ENCODE measurements around the gene MAPRE2.

Gene MAPRE2

DNA sequence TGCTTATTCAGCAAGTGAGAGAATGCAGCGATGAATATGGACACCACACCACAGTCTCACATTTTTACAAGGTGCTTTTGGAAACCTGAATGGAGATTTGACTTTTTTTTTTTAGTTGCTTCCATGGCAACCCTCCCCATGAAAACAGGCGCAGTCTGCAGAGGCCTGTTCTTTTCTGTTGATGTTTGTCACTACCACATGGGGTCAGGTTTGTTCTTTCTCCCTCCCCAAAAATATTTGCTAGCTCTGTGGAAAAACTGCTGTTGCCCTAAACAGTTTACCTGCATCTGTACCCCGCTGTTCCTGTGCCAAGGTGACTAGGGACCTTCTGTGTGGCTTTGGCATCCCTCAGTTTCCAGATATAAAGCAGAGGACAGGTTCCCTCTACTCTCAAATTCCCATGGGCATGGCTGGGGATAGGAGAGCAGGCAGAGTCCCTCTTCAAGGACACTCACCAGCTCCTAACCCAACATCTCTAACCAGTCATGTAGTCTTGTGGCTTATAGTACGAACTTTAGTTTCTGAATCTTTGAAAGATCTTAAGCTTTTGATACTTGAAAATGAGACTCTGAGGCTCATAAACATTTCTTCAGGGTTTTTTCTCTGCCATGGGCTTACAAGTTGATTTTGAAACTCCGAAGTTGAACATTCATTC, 14.7 kb upstream of the MAPRE2 start:
- Mint-ChIP-seq H3K27ac (no peak overlapping the region), H3K9me3 (no peaks in the 10 kb centered on the region), H3K4me1 (ENCODE audit: low read depth) (peaks cover 36% of the 10 kb centered on the region), H3K4me3 (no peak overlapping the region), H3K36me3 (ENCODE audit: low read depth) (peaks cover 2% of the 10 kb centered on the region), H3K27me3 (ENCODE audit: low read depth) (no peaks in the 10 kb centered on the region)

DNA sequence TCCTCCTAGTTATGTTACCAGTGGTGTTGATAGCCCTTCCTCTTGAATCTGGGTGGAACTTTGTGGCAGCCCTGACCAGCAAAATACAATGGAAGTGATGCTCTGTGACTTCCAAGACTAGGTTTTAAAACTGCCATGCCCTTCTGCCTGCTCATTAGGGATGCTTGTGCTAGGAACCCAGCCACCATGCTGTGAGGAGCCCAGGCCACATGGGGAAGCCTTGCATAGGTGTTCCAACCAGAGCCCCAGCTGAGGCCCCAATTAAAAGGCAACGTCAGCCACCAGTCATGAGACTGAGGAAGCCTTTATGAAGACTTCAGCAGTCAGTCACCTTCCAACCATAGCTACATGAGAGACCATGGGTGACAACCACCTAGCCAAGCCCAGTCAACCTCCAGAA, 14.0 kb upstream of the MAPRE2 start:
- H3K27ac Mint-ChIP-seq, result peak overlapping the region; percentile 35
- H3K4me1 Mint-ChIP-seq (ENCODE audit: low read depth), result peaks cover 41% of the 10 kb centered on the region
- no peaks in the 10 kb centered on the region for H3K27me3 Mint-ChIP-seq (ENCODE audit: low read depth)
- peaks cover 2% of the 10 kb centered on the region for H3K36me3 Mint-ChIP-seq (ENCODE audit: low read depth)
- no peak overlapping the region for H3K4me3 Mint-ChIP-seq
- no peaks in the 10 kb centered on the region for H3K9me3 Mint-ChIP-seq

DNA sequence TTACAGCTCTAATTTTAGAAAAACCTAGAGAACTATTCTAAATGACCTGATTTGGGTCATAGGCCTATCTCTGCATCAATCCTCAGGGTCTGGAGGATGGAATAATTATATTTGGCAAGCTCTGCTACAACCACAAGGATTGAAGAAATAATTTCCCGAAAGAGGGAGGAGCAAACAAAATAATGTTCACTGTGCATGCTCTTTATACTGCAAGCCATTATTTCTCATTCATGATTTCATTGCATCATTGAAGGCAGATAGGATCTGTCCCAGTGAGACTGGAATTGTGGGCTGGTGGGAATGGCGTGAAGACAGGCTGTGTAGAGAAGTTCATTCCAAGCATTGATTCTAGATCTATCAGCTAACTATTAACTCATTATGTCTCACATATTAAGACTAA, 12.7 kb upstream of the MAPRE2 start:
- H3K27ac Mint-ChIP-seq, result no peak overlapping the region
- H3K9me3 Mint-ChIP-seq, result no peaks in the 10 kb centered on the region
- H3K4me1 Mint-ChIP-seq (ENCODE audit: low read depth), result peaks cover 43% of the 10 kb centered on the region
- peaks cover 2% of the 10 kb centered on the region for H3K36me3 Mint-ChIP-seq (ENCODE audit: low read depth)
- no peaks in the 10 kb centered on the region for H3K27me3 Mint-ChIP-seq (ENCODE audit: low read depth)
- H3K4me3 Mint-ChIP-seq, result no peak overlapping the region

DNA sequence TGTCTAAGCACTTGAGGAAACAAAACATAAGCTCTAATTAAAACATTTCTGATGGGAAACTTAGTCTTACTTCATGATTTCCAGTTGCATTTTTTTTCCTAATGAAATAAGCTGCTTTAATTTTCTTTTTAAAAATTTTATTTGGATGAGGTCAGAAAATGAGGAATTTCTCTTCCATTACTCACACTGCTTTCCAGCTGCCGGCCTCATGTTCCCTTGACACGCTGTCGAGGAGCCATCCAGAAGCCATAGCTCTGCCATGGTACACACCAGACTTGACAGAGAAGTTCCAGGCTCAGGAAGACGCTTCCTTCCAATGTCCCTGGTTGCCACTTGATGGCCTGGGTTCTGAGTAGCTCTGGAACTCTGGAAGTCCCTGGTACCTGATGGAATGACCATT, 12.1 kb upstream of the MAPRE2 start:
- Mint-ChIP-seq H3K4me1 (ENCODE audit: low read depth) (peaks cover 43% of the 10 kb centered on the region), H3K27me3 (ENCODE audit: low read depth) (no peaks in the 10 kb centered on the region), H3K27ac (no peak overlapping the region), H3K9me3 (no peaks in the 10 kb centered on the region), H3K36me3 (ENCODE audit: low read depth) (peaks cover 2% of the 10 kb centered on the region), H3K4me3 (no peak overlapping the region)

DNA sequence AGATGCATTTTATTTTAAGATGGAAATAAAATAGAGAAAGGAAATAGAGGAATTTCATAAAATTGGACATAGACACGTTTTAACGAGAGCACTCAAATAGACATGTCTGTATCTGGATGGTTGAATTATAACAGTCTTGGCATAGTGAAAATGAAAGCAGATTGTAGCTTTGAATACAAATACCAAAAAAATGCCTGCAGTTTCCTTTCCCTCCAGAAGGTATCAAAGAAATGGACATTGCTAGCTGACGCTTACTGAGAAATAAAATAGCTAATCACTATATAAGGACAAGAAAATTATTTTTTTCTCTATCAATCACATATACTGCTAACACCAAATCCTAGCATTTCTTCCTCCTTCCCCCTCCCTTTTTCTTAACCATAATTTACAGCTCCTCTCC, 11.4 kb upstream of the MAPRE2 start:
- peaks cover 43% of the 10 kb centered on the region for H3K4me1 Mint-ChIP-seq (ENCODE audit: low read depth)
- no peaks in the 10 kb centered on the region for H3K9me3 Mint-ChIP-seq
- no peaks in the 10 kb centered on the region for H3K27me3 Mint-ChIP-seq (ENCODE audit: low read depth)
- H3K27ac Mint-ChIP-seq, result peak overlapping the region; percentile 93
- H3K36me3 Mint-ChIP-seq (ENCODE audit: low read depth), result peaks cover 2% of the 10 kb centered on the region
- peak overlapping the region; percentile 86 for H3K4me3 Mint-ChIP-seq

DNA sequence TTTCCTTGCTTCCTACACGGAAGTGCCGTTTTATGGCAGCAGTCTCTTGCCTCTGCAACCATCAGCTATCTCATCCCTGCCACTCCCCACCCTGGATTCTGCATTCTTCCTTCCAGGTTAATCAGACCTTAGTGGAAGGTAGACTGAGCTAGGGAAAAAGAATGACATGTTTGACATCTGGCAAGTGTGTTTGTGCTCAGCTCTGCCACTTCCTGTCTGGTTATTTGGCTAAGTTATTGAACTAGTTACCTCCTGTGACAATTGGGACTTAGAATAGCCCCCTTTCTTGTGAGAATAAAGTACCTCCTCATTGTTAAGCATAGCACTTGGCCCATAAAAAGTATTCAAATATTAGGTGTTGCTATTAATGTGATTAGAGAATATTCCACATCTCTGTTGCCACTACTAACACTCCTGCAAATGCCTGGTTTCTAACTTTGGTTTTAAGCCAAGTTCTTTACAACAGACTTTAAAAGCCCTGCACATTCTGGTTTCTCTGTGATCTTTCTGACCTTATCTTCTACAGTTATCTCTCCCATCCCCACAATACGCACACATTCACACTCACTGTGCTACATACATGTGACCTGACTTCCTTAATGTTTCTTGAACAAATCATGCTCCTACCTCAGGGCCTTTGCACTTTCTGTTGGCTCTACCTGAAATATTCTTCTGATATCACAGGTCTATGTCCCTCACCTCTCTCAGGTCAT, 10.8 kb upstream of the MAPRE2 start:
- Mint-ChIP-seq H3K4me3 (peak overlapping the region; percentile 86), H3K4me1 (ENCODE audit: low read depth) (peaks cover 43% of the 10 kb centered on the region), H3K9me3 (peaks cover under 1% of the 10 kb centered on the region), H3K27me3 (ENCODE audit: low read depth) (no peaks in the 10 kb centered on the region), H3K27ac (peak overlapping the region; percentile 93), H3K36me3 (ENCODE audit: low read depth) (peaks cover 2% of the 10 kb centered on the region)

DNA sequence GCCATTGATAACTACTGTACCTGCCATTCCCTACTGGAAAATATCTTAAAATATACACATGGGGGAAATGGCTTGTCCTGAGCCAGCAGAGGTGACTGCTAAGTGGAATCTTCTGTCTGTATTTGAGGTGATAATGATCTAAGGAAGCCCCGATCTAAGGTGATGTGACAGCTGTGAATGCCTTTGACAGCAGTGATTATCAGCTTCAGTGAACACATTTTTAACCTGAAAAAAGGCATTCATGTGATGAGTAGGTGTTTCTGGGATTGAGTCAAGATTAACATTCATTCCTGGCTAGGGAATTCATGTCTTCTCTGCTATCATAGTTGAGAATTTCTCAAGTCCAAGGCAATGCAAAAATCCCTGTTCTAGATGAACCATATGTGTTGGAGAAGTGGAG, 9.1 kb upstream of the MAPRE2 start:
- H3K9me3 Mint-ChIP-seq, result peaks cover 5% of the 10 kb centered on the region
- H3K36me3 Mint-ChIP-seq (ENCODE audit: low read depth), result peaks cover 2% of the 10 kb centered on the region
- H3K4me1 Mint-ChIP-seq (ENCODE audit: low read depth), result peaks cover 33% of the 10 kb centered on the region
- H3K27me3 Mint-ChIP-seq (ENCODE audit: low read depth), result no peaks in the 10 kb centered on the region
- no peak overlapping the region for H3K4me3 Mint-ChIP-seq
- no peak overlapping the region for H3K27ac Mint-ChIP-seq

DNA sequence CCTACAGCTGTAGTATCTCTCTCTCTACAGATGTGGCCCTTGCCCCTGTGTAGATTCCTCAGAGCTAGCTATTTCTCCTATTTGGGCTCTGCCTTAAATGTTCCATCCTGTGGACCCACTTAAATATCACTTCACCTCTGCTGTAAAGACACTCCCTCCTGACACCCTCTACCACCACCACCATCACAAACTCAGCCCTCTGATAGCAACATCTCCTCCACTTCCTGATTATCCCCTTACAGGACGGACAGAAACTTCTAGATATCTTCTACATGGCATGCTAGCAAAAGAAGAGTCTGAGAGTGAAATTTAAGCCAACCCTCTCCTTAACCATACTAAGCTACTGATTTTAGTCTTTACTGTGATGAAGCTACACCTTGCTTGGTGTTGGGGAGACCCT, 3.2 kb upstream of the MAPRE2 start:
- peaks cover 22% of the 10 kb centered on the region for H3K4me1 Mint-ChIP-seq (ENCODE audit: low read depth)
- no peak overlapping the region for H3K27ac Mint-ChIP-seq

DNA sequence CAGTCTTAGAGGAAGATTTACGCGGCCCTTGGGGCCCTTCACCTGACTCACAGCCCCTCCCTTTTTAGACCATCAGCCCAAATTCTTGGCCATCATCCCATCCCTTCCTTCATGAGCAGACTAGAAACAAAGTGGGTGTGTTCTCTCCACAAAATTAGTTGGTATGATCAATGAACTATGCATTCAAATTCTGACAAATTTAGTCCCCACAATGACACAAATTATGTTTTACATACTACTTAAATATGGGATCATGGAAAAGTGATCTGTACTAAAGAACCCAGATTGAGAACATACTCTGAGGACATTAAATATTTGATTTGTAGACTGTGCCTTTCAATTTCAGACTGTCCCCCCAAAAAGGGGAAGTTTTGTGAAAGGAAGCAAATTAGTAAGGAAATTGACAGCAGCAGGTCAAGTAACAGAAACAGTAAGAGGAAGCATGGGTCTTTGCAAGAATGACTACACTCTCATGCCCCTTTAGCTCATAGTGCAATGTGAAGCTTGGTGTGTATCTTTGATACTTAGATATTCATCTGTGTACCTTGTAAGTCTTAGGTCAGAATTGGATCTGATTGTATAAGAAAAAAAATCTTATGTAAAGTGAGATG, 2.2 kb upstream of the MAPRE2 start:
- H3K27me3 Mint-ChIP-seq (ENCODE audit: low read depth), result peaks cover 4% of the 10 kb centered on the region
- peaks cover 5% of the 10 kb centered on the region for H3K9me3 Mint-ChIP-seq
- H3K36me3 Mint-ChIP-seq (ENCODE audit: low read depth), result no peaks in the 10 kb centered on the region
- no peak overlapping the region for H3K4me3 Mint-ChIP-seq
- peaks cover 31% of the 10 kb centered on the region for H3K4me1 Mint-ChIP-seq (ENCODE audit: low read depth)
- H3K27ac Mint-ChIP-seq, result no peak overlapping the region

More for the DNA sequence above, 3.2 kb upstream of the MAPRE2 start:
- no peaks in the 10 kb centered on the region for H3K36me3 Mint-ChIP-seq (ENCODE audit: low read depth)
- no peak overlapping the region for H3K4me3 Mint-ChIP-seq
- peaks cover 4% of the 10 kb centered on the region for H3K27me3 Mint-ChIP-seq (ENCODE audit: low read depth)
- peaks cover 5% of the 10 kb centered on the region for H3K9me3 Mint-ChIP-seq

DNA sequence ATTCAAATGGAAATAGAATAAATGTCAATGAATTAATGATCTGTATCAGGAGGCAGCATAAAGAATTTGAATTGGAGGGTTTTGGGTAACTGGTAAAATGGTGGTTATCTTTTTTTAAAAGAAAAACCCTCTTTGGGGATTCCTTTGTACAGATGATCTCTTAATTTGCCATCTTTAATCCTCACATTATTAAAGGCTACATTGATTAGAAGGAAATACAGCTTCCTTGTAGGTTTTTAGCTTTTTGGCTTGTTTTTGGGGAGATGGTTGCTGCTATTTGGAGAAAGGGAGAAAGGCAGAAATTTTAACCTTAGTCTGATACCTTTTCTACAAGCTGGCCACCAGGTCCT, 600 bp upstream of the MAPRE2 start:
- peaks cover 46% of the 10 kb centered on the region for H3K4me1 Mint-ChIP-seq (ENCODE audit: low read depth)
- peaks cover 4% of the 10 kb centered on the region for H3K27me3 Mint-ChIP-seq (ENCODE audit: low read depth)

DNA sequence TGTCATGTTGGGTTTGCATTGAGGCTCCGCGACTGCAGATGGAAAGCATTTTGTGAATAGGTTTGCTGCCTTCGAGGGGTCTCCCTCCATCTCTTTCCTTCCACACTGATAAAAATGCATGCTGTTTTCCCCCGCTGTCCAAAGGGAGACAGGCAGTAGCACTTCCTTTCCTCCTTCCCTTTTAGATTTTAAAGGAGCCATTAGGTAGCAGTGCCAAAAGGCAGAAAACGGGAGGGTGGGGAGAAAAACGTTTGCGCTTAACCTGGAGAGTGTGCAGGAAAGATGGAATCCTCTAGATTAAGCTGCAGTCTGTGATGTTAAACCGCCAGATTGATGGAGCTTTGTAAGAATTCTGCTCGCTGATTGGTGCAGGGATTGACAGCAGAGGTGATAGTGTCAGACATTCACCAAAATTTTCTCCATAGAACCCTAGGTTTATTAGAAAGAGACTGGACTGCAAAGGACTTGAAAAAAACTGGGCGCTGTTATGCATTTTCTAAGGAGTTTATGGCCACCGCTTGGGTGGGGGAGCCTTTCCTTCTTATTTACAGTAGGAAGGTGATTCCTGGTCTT, 688 bp downstream of the MAPRE2 start:
- peak overlapping the region; percentile 96 for H3K27ac Mint-ChIP-seq
- peaks cover 4% of the 10 kb centered on the region for H3K27me3 Mint-ChIP-seq (ENCODE audit: low read depth)
- peaks cover 58% of the 10 kb centered on the region for H3K4me1 Mint-ChIP-seq (ENCODE audit: low read depth)
- peak overlapping the region; percentile 96 for H3K4me3 Mint-ChIP-seq
- no peaks in the 10 kb centered on the region for H3K36me3 Mint-ChIP-seq (ENCODE audit: low read depth)
- H3K9me3 Mint-ChIP-seq, result no peaks in the 10 kb centered on the region

More for the DNA sequence above, 600 bp upstream of the MAPRE2 start:
- H3K36me3 Mint-ChIP-seq (ENCODE audit: low read depth), result no peaks in the 10 kb centered on the region
- H3K4me3 Mint-ChIP-seq, result peak overlapping the region; percentile 96
- peak overlapping the region; percentile 96 for H3K27ac Mint-ChIP-seq
- peaks cover 3% of the 10 kb centered on the region for H3K9me3 Mint-ChIP-seq

DNA sequence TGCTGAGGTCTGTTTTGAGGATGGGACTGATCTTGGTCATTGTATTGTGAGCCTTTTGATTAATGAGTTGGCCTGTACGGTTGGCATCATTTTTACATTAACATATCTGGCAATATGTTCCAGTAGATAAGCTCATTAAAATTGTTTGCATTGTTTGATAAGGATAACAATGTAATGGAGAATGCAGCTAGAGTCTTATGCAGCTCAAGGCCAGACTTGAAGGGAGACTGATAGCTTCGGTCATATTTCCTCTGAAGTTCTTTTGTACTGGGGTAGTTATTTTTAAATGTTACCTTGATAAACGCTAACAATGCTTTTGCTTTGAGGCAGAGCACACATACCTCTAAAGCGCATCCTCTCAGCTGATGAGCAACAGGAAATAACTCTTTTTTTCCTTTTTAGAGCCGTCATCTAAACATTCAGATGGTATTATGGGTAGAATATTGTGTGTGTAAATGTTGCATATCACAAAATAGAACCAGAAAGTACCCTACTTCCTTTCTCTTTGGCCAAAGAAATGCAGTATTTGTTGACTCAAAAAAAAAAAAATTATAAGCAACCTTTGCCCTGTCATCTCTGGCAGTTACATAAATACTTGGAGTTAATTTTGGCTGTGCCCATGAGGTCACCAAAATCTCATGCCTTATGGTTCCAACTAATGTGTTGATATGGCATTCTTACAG, 1.3 kb downstream of the MAPRE2 start:
- Mint-ChIP-seq H3K9me3 (no peaks in the 10 kb centered on the region), H3K4me1 (ENCODE audit: low read depth) (peaks cover 62% of the 10 kb centered on the region), H3K36me3 (ENCODE audit: low read depth) (peaks cover 2% of the 10 kb centered on the region), H3K27me3 (ENCODE audit: low read depth) (peaks cover 4% of the 10 kb centered on the region), H3K4me3 (peak overlapping the region; percentile 96), H3K27ac (peak overlapping the region; percentile 96)

DNA sequence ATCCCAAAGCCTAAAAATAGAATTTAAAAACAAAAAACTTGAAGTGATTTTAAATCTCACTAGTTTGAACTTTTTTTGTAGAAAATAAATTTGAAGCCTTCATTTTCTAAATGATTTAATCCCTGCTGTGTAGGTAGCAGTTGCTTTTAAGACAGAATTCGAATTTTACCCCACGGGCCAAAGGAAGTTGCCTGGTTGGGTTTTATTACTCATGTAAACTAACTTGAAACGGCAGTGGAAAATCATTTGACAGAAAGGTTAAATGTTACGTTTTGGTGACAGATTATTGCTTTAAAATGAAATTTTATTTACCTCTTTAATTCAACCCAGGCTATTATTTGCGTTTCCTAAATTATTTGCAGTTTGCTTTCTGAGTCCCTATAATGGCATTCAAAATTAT, 2.0 kb downstream of the MAPRE2 start:
- Mint-ChIP-seq H3K9me3 (peaks cover 5% of the 10 kb centered on the region), H3K27me3 (ENCODE audit: low read depth) (peaks cover under 1% of the 10 kb centered on the region), H3K4me1 (ENCODE audit: low read depth) (peaks cover 68% of the 10 kb centered on the region), H3K27ac (peak overlapping the region; percentile 96), H3K36me3 (ENCODE audit: low read depth) (peaks cover 5% of the 10 kb centered on the region), H3K4me3 (peak overlapping the region; percentile 96)

DNA sequence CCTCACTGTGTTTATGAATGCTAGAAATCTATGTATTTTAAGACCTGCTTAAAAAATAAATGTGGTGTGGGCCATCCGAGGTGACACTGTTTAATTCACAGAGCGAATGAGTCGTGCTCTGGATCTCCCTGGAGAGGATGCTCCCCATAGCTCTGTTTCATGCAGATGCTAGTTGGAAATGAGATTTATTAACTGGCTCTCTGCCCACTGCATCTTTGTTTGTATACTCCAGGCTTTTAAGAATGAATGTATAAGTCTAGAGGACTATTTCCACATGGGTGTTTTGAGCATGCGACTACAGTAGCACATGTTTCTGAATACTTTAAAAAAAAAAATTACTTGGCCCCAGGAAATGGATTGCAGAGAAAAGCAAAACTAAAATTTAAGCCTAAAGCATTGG, 3.9 kb downstream of the MAPRE2 start:
- Mint-ChIP-seq H3K4me1 (ENCODE audit: low read depth) (peaks cover 80% of the 10 kb centered on the region), H3K27ac (peak overlapping the region; percentile 89), H3K36me3 (ENCODE audit: low read depth) (peaks cover 7% of the 10 kb centered on the region), H3K4me3 (peak overlapping the region; percentile 74), H3K27me3 (ENCODE audit: low read depth) (no peaks in the 10 kb centered on the region), H3K9me3 (peaks cover 5% of the 10 kb centered on the region)

Measured in T-helper 1 cell treated with Interleukin-12 subunit alpha and Interleukin-12 subunit beta and Interleukin-4 antibody, amounts not matched to agents 30 μg/mL and 1 μg/mL, for 36 hours (primary cell).